GM21528 (cell line): ENCODE data around the gene TRAPPC1.

Experiments
- ATAC-seq: cut with Tn5 transposase; IDR thresholded peaks from one replicate; pipeline ENCODE4 v1.9.1; 2021; ENCODE audit warnings: mild to moderate bottlenecking, moderate library complexity; ENCODE audit not compliant: unreplicated experiment, low FRiP score

TRAPPC1 gene

DNA sequence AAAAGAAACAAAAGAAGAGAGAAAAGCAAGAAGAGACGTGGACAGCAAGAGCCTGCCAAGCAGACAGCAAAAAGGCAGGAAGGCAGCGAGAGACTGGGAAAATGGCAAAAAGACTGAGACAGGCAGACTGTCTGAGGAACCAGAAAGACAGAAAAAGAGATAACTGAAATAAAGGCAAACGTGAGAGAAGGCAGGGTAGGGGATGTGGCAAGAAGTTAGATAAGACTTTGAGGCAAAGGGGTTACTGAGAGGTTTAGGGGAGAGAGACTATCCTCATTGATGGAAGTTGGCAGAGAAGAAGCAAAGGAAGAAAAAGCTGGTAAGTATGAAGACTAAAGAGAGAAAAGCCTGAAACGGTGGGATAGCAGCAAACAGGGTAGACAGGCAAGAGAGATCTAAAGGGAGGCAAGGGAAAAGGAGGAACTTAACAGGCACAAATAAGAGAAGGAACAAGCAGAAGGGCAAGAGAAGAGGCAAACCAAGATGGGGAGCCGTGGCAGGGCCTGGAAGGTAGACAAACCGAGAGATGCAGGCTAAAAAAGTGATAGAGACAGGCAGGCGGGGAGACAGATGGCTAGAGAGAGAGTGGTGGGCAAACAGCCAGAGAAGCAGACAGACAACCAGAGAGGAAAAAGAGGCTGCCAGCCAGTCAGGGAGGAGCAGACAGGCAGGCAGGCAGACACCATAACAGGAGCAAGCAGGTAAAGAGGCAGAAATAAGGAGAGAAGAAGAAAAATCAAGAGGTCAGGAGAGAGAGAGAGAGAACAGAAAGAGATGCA is 50.3 kb downstream of the TRAPPC1 start:
- no peak for ATAC-seq
